Kidney (tissue), 14 donors: Measurements from ENCODE around the gene GSN. TPM values are rescaled to one million over a fixed set of nuclear protein-coding genes. Genes with fewer than 3 reads are reported as not detected.

Experiments
- DNase-seq, 5 donors: peaks; one replicate each; pipeline ENCODE4 v3.0.0-alpha.2; 2013 to 2020
- FAIRE-seq: peaks from 2 replicates; lab custom pipeline; 2012; peaks lifted over from hg19 to GRCh38; lab: Jason Lieb, UNC
- H3K27ac ChIP-seq, 2 donors: one replicate each; pipeline ENCODE4 v1.7.0; 2013; ENCODE audit warnings: low read depth in 2 of 2, low read length in 2 of 2, inconsistent platforms in 1 of 2
- H3K27me3 ChIP-seq: one replicate; pipeline ENCODE4 v1.7.1; 2013; ENCODE audit warnings: low read length, inconsistent platforms; ENCODE audit not compliant: control insufficient read depth, insufficient read depth
- H3K36me3 ChIP-seq, 3 donors: one replicate each; pipeline versions ENCODE4 v1.7.0 to v1.7.1; 2013; ENCODE audit warnings: low read length in 3 of 3, control low read depth in 1 of 3, inconsistent platforms in 1 of 3; ENCODE audit not compliant: insufficient read depth in 3 of 3, control insufficient read depth in 2 of 3
- H3K4me1 ChIP-seq, 3 donors: one replicate each; pipeline versions ENCODE4 v1.7.0 to v1.7.1; 2013; ENCODE audit warnings: low read length in 3 of 3, inconsistent platforms in 1 of 3, low read depth in 1 of 3; ENCODE audit not compliant: control insufficient read depth in 2 of 3, insufficient read depth in 2 of 3
- H3K4me3 ChIP-seq, 3 donors: one replicate each; pipeline versions ENCODE4 v1.7.0 to v1.8.1; 2013; ENCODE audit warnings: low read length in 3 of 3, control low read depth in 1 of 3, inconsistent platforms in 1 of 3
- H3K9ac ChIP-seq, 3 donors: one replicate each; pipeline versions ENCODE4 v1.7.0 to v1.7.1; 2013; ENCODE audit warnings: low read length in 3 of 3, control low read depth in 1 of 3, inconsistent platforms in 1 of 3
- H3K9me3 ChIP-seq, 3 donors: one replicate each; pipeline versions ENCODE4 v1.7.0 to v1.7.1; 2013; ENCODE audit warnings: low read length in 3 of 3, control low read depth in 1 of 3, inconsistent platforms in 1 of 3; ENCODE audit not compliant: control insufficient read depth in 2 of 3, insufficient read depth in 1 of 3
- CTCF ChIP-seq: IDR thresholded peaks from 3 replicates; pipeline ENCODE4 v1.5.1; 2012; ENCODE audit warnings: mild to moderate bottlenecking, moderate library complexity, borderline replicate concordance; ENCODE audit not compliant: insufficient read depth; ENCODE audit errors: extremely low read depth
- intact Hi-C: fragments of 100-400 bp; cut with DNase I; formaldehyde crosslinking; loops from one replicate; pipeline ENCODE4 v1.11.1; 2022
- polyA plus RNA-seq: library from polyadenylated mRNA; stranded (reverse); fragments of 350-450 nt; fragmentation: Illumina TruSeq; extraction: RNeasy Lipid Tissue Mini Kit (QIAGEN cat#74804); gene quantifications from one replicate; pipeline ENCODE4 v1.2.3, GENCODE V29; 2014; ENCODE audit warnings: low read depth, low replicate concordance; ENCODE audit not compliant: insufficient read depth
- total RNA-seq: library from RNA; stranded (reverse); fragmentation: NEBNext Ultra II Directional; extraction: Animal tissue kit (Norgen Biotek cat#: 25700); gene quantifications from one replicate; pipeline ENCODE4 v1.2.1, GENCODE V29; 2021
- donor health status: control.
- donor health status: control.
- donor health status: control.
- donor health status: control.
- donor health status: control.
- donor health status: DM: yes; HTN: yes; CAD: no.
- donor health status: Normal renal cell carcinoma (clear cell type).

Gene GSN
- total and polyA plus RNA-seq, 2 donors from 2014 or later: 235 to 511 TPM

GRCh38 chr9:121284733-121285451 lies 16.9 kb downstream of the GSN start:
- Histone ChIP-seq H3K4me1 (peaks cover 5 to 82% (median 54%) of the 10 kb centered on the region in 3 donors), H3K9ac (peak overlapping the region in 1 of 3 donors; percentile 65), H3K27me3 (no peaks in the 10 kb centered on the region), H3K9me3 (no peaks in the 10 kb centered on the region), H3K27ac (peak overlapping the region; percentile 86 to 98), H3K4me3 (no peak overlapping the region), H3K36me3 (no peaks in the 10 kb centered on the region)
- TF ChIP-seq CTCF: no peak
- intact Hi-C loops: no loop called here
- DNase-seq: peak in 1 of 5 donors; percentile 59
- FAIRE-seq: no peak

GRCh38 chr9:121285835-121286687 lies 18.1 kb downstream of the GSN start:
- Histone ChIP-seq H3K27me3 (no peaks in the 10 kb centered on the region), H3K9ac (peak overlapping the region in 2 of 3 donors; percentile 51 to 65), H3K4me3 (no peak overlapping the region), H3K27ac (peak overlapping the region; percentile 86 to 98), H3K36me3 (no peaks in the 10 kb centered on the region), H3K4me1 (peaks cover 5 to 72% (median 47%) of the 10 kb centered on the region in 3 donors), H3K9me3 (no peaks in the 10 kb centered on the region)
- DNase-seq (peak in 1 of 5 donors; percentile 86), FAIRE-seq (no peak)
- TF ChIP-seq CTCF: no peak
- intact Hi-C loops: no loop called here

- intact Hi-C loops: no loop called here
- Histone ChIP-seq H3K9ac (peak overlapping the region in 1 of 3 donors; percentile 65), H3K36me3 (no peaks in the 10 kb centered on the region), H3K4me3 (no peak overlapping the region), H3K9me3 (no peaks in the 10 kb centered on the region), H3K27me3 (no peaks in the 10 kb centered on the region), H3K27ac (peak overlapping the region; percentile 86 to 98), H3K4me1 (peaks cover 5 to 67% (median 41%) of the 10 kb centered on the region in 3 donors)
- DNase-seq (no peak), FAIRE-seq (no peak)
- TF ChIP-seq CTCF: no peak
These were observed 18.7 kb downstream of the GSN start for GRCh38 chr9:121286688-121286972.
